PC-3 (cell line): Measurements from ENCODE around the gene RAD51C. TPM values are rescaled to one million over a fixed set of nuclear protein-coding genes. Genes with fewer than 3 reads are reported as not detected.

Experiments
- ATAC-seq: fragments of 200-7000 bp; cut with Tn5 transposase; 2 replicates; pipeline ENCODE4 v1.9.1; 2020; ENCODE audit warnings: mild to moderate bottlenecking, moderate library complexity
- BruUV-seq: library from RNA; stranded (reverse); fragments of 400-500 nt; replicated peaks from 2 replicates; lab custom pipeline; 2021; lab: Mats Ljungman, UMichigan
- CTCF ChIA-PET: fragments of 300-600 bp; sonication (Branson Sonifier 250); formaldehyde crosslinking; loops from one replicate; lab custom pipeline; 2022; ENCODE audit warnings: antibody characterized with exemption; lab: Charles Lee
- POLR2A ChIA-PET: fragments of 300-600 bp; sonication (Branson Sonifier 250); formaldehyde crosslinking; loops from one replicate; lab custom pipeline; 2022; ENCODE audit warnings: antibody characterized with exemption; ENCODE audit not compliant: unreplicated experiment; lab: Charles Lee
- DNase-seq: peaks from one replicate; pipeline ENCODE4 v3.0.0-alpha.2; 2015
- H2AFZ ChIP-seq: fragments of 300-600 bp; sonication (generic); 2 replicates; pipeline ENCODE4 v1.6.0; 2016; ENCODE audit warnings: antibody characterized with exemption, low read length
- H3F3A ChIP-seq: fragments of 300-600 bp; sonication (generic); one replicate; pipeline ENCODE4 v1.6.0; 2017; ENCODE audit warnings: antibody characterized with exemption, low read length, control low read depth, mild to moderate bottlenecking; ENCODE audit not compliant: unreplicated experiment
- H3K27ac ChIP-seq: fragments of 300-600 bp; sonication (generic); 2 replicates; pipeline ENCODE4 v1.5.1; 2016; ENCODE audit warnings: mild to moderate bottlenecking, low read length
- H3K27me3 ChIP-seq: fragments of 300-600 bp; sonication (generic); 2 replicates; pipeline ENCODE4 v1.6.1; 2016; ENCODE audit warnings: low read length, mixed read lengths
- H3K36me3 ChIP-seq: fragments of 300-600 bp; sonication (generic); 2 replicates; pipeline ENCODE4 v1.6.1; 2016; ENCODE audit warnings: low read depth, mixed run types, low read length, mixed read lengths
- H3K4me1 ChIP-seq: fragments of 300-600 bp; sonication (generic); 2 replicates; pipeline ENCODE4 v1.5.1; 2016; ENCODE audit warnings: low read length; ENCODE audit not compliant: insufficient read depth
- H3K4me2 ChIP-seq: fragments of 300-600 bp; sonication (generic); 2 replicates; pipeline ENCODE4 v1.6.0; 2016; ENCODE audit warnings: low read length
- H3K4me3 ChIP-seq: fragments of 300-600 bp; sonication (generic); 2 replicates; pipeline ENCODE4 v1.5.1; 2016; ENCODE audit warnings: mild to moderate bottlenecking, low read length, mixed read lengths
- H3K79me2 ChIP-seq: fragments of 300-600 bp; sonication (generic); 2 replicates; pipeline ENCODE4 v1.6.1; 2017; ENCODE audit warnings: low read length, mixed read lengths
- H3K9ac ChIP-seq: fragments of 300-600 bp; sonication (generic); 2 replicates; pipeline ENCODE4 v1.6.0; 2016; ENCODE audit warnings: mild to moderate bottlenecking, low read length
- H3K9me2 ChIP-seq: fragments of 300-600 bp; sonication (generic); replicated peaks from 2 replicates; pipeline ENCODE4 v1.6.1; 2016; ENCODE audit warnings: mixed run types, low read length, mixed read lengths
- H3K9me3 ChIP-seq: fragments of 300-600 bp; sonication (generic); 2 replicates; pipeline ENCODE4 v1.6.1; 2016; ENCODE audit warnings: low read length, mixed read lengths
- H4K20me1 ChIP-seq: fragments of 300-600 bp; sonication (generic); 2 replicates; pipeline ENCODE4 v1.6.1; 2016; ENCODE audit warnings: low read length, mixed read lengths
- CTCF ChIP-seq: fragments of 300-600 bp; sonication (generic); conservative IDR thresholded peaks from 2 replicates; pipeline ENCODE4 v1.5.1; 2017; ENCODE audit warnings: antibody characterized with exemption, low read depth, mild to moderate bottlenecking, low read length
- EZH2 ChIP-seq: fragments of 300-600 bp; sonication (generic); IDR thresholded peaks from one replicate; pipeline ENCODE4 v1.6.1; 2017; ENCODE audit warnings: antibody characterized with exemption, mild to moderate bottlenecking, low read length; ENCODE audit not compliant: unreplicated experiment
- EZH2phosphoT487 ChIP-seq: fragments of 300-600 bp; sonication (generic); IDR thresholded peaks from 2 replicates; pipeline ENCODE4 v1.6.1; 2018; ENCODE audit warnings: mild to moderate bottlenecking, antibody characterized with exemption, low read length, borderline replicate concordance
- intact Hi-C: fragments of 100-400 bp; cut with micrococcal nuclease; formaldehyde crosslinking; loops from 2 replicates; pipeline ENCODE4 v1.9.0; 2023
- total RNA-seq: library from RNA; depleted of rRNA; stranded (reverse); fragments of >200 nt; gene quantifications from 2 replicates; pipeline ENCODE4 v1.2.3, GENCODE V29; 2014

The RAD51C gene
- total RNA-seq, 1 experiment from 2014 or later, result 71.1 TPM

GRCh38 chr17:58691701-58692238, 632 bp upstream of the RAD51C start, which contains the start of gene TEX14:
Gene TEX14 (minus strand): TSS chr17:58692045. CDS start chr17:58652001, 40,044 bp downstream.
- Histone ChIP-seq H4K20me1 (no peaks in the 10 kb centered on the region), H3K27me3 (no peaks in the 10 kb centered on the region), H3K9ac (peak within 1 kb of the TSS; percentile 82), H3K36me3 (peaks cover 6% of the 10 kb centered on the region; the same call in 1 of the 2 replicates), H3F3A (no peaks in the 10 kb centered on the region), H3K79me2 (peaks cover 31% of the 10 kb centered on the region), H3K4me2 (peak within 1 kb of the TSS; percentile 91), H3K27ac (peak within 1 kb of the TSS; percentile 46), H3K4me3 (peak within 1 kb of the TSS; percentile 76), H2AFZ (peak within 1 kb of the TSS; percentile 98), H3K4me1 (peaks cover 23% of the 10 kb centered on the region), H3K9me2 (no peaks in the 10 kb centered on the region), H3K9me3 (no peaks in the 10 kb centered on the region)
- ATAC-seq (no peak), DNase-seq (no peak)
- intact Hi-C loops, result loop anchor here (5.0 kb wide), 2 partner anchors 59 to 174 kb away; no protein-coding TSS in a partner anchor
- TF ChIP-seq EZH2, result no peak
- TF ChIP-seq EZH2phosphoT487, result no peak
- no peak for TF ChIP-seq CTCF
- no TSS peak for BruUV-seq
- CTCF ChIA-PET, result no interaction called here
- POLR2A ChIA-PET, result no interaction called here

- Histone ChIP-seq H3K4me3 (peak overlapping the region; percentile 76), H3K9ac (peak overlapping the region; percentile 82), H3K9me3 (no peaks in the 10 kb centered on the region), H4K20me1 (no peaks in the 10 kb centered on the region), H3K4me2 (peak overlapping the region; percentile 91), H2AFZ (peak overlapping the region; percentile 98), H3K36me3 (peaks cover 6% of the 10 kb centered on the region; the same call in 1 of the 2 replicates), H3K4me1 (peaks cover 23% of the 10 kb centered on the region), H3K79me2 (peaks cover 31% of the 10 kb centered on the region), H3K27me3 (no peaks in the 10 kb centered on the region), H3F3A (no peaks in the 10 kb centered on the region), H3K27ac (peak overlapping the region; percentile 46; the same call in 1 of the 2 replicates), H3K9me2 (no peaks in the 10 kb centered on the region)
- TF ChIP-seq CTCF (no peak), EZH2 (no peak), EZH2phosphoT487 (no peak)
- intact Hi-C loops, result loop anchor here (5.0 kb wide), 2 partner anchors 61 to 176 kb away; no protein-coding TSS in a partner anchor
- BruUV-seq, result no TSS peak
- POLR2A ChIA-PET, result no interaction called here
- ATAC-seq (no peak), DNase-seq (no peak)
- CTCF ChIA-PET, result no interaction called here
These were observed 806 bp downstream of the RAD51C start for GRCh38 chr17:58693208-58693607.

- intact Hi-C loops, result loop anchor here (5.0 kb wide), 2 partner anchors 61 to 176 kb away; no protein-coding TSS in a partner anchor
- no peaks in the 10 kb centered on the region for H3F3A ChIP-seq
- DNase-seq (no peak), ATAC-seq (no peak)
- no TSS peak for BruUV-seq
- H3K36me3 ChIP-seq, result peaks cover 6% of the 10 kb centered on the region; the same call in 1 of the 2 replicates
- no peaks in the 10 kb centered on the region for H3K27me3 ChIP-seq
- ChIA-PET CTCF (no interaction called here), POLR2A (no interaction called here)
- peak overlapping the region; percentile 82; the same call in 1 of the 2 replicates for H3K9ac ChIP-seq
- no peak overlapping the region for H2AFZ ChIP-seq
- H3K79me2 ChIP-seq, result peaks cover 31% of the 10 kb centered on the region
- H4K20me1 ChIP-seq, result no peaks in the 10 kb centered on the region
- peaks cover 23% of the 10 kb centered on the region for H3K4me1 ChIP-seq
- no peak for TF ChIP-seq EZH2phosphoT487
- TF ChIP-seq CTCF, result no peak
- no peak for TF ChIP-seq EZH2
- no peaks in the 10 kb centered on the region for H3K9me3 ChIP-seq
- peak overlapping the region; percentile 76 for H3K4me3 ChIP-seq
- peak overlapping the region; percentile 91 for H3K4me2 ChIP-seq
- no peak overlapping the region for H3K27ac ChIP-seq
- H3K9me2 ChIP-seq, result no peaks in the 10 kb centered on the region
These were observed 1.3 kb downstream of the RAD51C start for GRCh38 chr17:58693751-58694150.
